Islet precursor cell (in vitro differentiated cells): ENCODE measurements around the gene CMTR1.

Experiments used
- DNase-seq: peaks from one replicate; pipeline ENCODE4 v3.0.0-alpha.2; 2018

Gene CMTR1

DNA sequence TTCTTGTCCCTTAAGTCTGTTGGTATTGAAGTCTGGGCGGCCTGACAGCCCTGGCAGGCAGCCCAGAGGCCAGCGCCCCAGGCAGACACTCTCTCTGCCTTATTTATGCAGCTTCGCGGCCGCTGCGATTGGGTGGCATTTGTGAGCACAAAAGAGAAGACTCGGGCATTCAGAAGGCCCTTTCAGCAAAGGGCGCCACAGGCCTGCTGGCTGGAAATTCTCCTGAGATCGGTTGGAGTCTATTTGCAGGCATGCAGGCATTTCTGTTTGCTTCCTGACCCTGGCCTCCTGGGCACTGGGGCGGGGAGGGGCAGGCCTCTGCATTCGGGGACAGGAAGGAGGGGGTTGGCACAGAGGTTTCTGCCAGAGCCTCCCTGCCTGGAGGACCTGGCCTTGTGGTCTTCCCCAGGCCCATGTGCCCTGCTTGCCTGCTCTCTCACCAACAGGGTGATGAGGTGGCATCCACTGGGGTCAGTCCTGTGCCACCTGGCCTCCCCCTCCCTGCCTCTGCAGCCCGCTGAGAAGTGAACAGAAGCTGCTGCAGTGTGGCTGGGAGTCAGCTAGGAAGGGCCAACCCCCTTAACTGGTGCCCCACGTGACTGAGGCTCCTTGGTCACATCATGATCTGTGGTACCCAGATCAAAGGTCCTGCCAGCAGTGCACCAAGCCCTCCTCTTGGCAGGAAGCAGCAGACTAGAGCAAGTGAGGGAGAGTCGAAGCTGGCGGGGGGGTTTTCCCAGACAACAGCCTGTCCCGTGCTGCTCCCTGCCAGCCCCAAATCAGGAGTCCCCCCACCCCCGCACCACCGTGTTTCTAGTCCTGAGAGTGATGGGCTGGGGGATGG, 83.3 kb downstream of the CMTR1 start:
- peak; percentile 57 for DNase-seq

DNA sequence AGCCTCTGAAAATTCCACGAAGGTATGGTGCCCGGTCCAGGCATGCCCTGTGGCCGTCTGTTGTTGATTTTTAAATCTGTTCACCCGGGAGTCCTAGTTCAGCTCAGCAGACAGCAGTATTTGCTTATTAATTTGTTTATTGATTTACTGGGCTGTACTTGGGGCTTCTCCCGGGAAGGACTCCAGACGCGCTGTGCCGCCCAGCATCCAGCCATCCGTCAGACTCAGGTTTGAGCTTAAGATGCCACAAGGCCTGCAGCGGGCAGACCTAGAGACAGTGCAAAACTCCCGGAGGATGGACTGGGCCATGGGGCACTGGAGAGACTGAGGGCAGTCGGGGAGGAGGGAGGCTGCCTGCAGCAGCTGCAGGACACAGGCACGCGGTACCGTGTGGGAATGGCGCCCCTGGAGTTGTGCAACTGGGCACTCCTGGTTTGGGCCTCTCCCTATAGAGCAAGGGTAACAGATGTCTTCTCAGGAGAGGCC, 83.9 kb downstream of the CMTR1 start:
- DNase-seq: peak; percentile 37

DNA sequence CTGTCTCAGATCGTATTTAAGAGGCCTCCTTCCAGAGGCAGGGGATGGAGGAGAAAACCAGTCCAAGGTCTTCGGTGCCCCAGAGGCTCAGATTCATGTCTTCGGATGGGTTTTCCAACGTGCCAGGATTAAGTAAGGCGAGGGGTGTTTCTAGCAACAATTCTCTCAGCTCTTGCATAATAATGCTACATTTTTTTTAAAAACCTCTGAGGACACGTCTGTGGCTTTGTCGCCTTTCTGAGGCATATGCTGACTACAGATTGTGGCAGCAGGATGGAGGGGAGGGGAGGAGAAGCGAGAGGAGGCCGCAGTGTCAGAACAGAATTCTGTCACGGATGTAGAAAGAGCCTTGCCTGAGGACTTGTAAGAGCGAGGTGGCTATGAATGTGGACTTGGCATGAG, 84.4 kb downstream of the CMTR1 start:
- DNase-seq: peak; percentile 36

DNA sequence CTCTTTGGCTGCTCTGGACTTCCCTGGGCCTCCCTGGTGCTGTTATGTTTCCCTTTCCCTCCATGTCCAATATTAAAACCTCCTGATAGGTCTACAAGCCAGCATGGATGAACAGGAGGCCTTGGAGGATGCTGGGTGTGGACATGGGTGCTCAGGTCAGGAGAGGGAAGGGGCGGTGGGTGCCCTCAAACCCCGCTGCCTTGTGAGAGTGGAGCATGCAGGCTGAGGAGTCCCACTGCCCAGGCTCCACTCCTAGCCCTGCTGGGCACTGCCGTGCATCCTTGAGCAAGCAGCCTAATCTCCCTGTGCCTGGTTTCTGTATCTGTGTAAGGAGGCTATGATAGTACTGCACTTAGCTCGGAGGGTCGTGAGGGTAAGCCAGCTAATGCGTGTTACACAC, 85.1 kb downstream of the CMTR1 start:
- peak; percentile 43 for DNase-seq

DNA sequence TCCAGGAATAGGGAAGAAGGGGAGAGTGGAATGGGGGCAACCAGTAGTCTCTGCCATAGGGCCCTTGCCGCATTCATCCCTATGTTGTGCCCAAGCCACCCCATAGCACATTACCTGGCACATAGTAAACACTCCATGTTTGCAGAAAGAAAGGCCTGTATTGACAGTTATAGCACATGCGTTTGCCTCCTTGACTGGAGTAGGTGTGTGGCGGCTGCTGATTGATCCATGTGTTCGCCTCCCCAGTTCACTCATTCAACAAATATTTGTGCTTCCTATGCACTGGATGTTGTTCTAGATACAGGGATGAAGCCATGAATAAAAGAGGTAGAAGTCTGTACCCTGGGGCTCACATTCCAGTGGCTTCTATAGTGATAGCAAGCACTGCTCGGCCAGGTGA, 86.4 kb downstream of the CMTR1 start:
- no peak for DNase-seq

DNA sequence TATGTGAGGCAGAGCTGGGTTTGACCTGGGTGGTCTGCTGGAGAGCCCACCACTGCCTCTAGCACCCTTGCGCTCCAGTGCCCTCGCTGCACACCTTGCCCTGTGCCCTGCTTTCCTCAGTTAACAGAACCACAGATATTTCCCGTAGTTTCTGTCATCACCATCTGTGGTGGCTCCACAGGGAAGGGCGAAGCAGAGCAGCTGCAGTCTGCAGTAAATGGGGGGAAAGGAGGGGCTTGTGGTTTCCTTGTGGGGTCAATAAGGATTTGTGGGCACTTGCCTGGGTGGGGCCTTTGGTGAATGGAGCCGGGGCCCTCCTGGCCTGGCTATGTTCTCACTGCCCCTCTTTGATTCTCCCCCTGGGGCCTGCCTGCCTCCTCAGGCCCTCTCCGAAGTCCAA, 87.9 kb downstream of the CMTR1 start:
- DNase-seq: no peak

DNA sequence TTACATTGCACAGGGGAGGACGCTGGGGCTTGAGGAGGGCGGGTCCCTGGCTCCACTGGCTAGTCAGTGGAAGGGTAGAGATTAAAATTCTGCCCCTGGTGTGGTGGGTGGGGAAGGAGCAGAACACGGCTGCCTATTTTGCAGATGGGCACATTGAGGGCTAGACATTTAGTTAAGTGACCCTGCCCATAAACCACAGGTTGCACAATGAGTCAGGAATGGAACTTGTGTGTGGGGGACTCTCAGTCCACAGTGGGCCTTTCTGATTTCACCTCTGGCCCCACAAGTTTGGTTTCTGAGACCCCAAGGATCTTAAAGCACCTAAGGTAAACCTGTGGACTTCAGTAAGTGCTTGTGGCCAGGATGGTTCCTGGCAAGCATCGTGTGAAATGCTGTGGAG, 88.7 kb downstream of the CMTR1 start:
- no peak for DNase-seq

DNA sequence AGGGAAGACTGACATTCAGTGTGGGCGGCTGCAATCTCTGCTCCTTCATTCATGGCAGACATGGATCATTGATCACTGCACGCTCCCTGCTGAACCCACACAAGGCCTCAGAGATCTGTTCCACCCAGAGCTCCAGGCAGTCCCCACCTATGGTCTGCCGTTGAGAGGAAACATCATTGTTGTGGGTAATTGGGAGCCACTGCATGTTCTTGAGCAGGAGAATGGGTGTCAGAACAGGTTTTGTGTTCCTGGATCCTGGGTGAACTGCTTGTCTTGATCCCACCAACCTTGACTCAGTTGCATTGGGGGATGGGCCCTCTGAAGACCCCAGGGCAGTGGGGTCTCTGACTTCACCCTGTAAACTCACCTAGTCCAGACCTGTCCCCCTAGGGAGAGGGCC, 89.8 kb downstream of the CMTR1 start:
- DNase-seq: no peak

DNA sequence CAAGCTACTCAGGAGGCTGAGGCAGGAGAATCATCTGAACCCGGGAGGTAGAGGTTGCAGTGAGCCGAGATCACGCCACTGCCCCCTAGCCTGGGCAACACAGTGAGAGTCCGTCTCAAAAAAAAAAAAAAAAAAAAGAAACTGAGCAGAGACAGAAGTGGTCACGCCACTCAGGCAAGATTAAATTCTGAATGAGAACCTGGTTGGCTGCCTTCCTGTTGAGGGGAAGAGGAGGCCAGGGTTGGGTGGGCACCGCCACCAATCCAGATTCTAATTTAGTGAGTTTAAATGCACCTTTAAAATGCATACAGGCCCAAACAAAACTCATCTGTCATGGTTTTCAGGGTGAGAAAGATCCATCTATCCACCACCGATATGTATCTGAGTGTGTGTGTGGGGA, 90.4 kb downstream of the CMTR1 start:
- no peak for DNase-seq

DNA sequence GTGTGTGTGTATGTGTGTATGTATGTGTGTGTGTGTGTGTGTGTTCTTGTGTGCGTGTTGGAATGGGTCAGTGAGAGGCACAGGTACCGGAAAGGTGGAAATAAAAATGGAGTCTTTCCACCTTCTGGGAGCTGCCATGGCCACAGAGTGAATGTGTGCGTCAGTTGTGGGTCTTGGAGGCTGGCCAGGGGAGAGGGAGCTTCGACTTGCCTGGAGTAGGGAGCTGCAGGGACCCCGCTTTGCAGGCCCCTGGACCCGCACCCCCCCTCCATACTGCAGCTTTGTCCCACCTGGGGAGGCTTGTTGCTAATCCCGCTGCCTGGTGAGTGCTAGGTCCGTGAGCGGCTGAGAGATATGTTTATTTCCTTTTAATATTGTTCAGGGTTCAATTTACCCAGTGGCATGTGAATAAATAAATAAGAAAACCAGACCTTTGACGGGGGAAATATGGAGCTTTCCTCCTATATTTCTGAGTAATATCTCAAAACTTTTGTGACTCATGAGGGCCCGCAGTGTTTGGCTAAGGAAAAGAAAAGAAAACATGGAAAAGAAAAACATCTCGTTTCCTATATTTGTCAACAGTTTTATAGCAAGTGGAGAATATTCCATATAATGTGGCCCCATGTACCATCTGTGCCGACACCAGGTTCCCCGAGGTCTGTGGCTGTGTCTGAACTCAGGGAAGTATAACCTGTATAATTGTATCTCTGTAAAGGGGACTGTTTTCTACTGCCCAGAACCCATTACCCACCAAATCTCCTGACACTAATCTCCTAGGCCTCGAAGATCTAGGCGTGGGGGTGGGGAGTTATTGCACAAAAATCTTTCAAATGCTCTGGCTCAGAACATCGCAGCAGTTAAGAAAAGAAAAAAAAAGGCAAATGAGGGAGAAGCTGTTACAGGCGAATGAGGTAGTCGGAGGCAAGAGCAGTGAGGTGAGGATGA, 91.3 kb downstream of the CMTR1 start:
- DNase-seq: no peak

DNA sequence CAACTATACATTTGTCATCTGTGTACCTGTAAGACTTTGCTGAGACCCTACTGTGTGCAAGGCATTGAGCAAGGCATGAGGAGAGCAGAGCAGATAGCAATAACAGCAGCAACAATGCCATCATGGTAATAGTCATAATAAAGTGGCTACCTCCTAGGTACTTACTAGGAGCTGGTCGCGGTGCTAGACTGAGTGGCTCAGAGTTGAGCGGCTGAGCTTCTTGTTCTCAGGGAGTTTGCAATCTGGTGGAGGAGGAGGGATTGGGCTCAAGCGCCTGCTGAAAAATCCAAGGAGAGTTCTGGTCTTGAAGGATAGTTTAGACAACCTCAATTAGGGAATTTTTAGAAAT, 91.9 kb downstream of the CMTR1 start:
- DNase-seq: no peak

DNA sequence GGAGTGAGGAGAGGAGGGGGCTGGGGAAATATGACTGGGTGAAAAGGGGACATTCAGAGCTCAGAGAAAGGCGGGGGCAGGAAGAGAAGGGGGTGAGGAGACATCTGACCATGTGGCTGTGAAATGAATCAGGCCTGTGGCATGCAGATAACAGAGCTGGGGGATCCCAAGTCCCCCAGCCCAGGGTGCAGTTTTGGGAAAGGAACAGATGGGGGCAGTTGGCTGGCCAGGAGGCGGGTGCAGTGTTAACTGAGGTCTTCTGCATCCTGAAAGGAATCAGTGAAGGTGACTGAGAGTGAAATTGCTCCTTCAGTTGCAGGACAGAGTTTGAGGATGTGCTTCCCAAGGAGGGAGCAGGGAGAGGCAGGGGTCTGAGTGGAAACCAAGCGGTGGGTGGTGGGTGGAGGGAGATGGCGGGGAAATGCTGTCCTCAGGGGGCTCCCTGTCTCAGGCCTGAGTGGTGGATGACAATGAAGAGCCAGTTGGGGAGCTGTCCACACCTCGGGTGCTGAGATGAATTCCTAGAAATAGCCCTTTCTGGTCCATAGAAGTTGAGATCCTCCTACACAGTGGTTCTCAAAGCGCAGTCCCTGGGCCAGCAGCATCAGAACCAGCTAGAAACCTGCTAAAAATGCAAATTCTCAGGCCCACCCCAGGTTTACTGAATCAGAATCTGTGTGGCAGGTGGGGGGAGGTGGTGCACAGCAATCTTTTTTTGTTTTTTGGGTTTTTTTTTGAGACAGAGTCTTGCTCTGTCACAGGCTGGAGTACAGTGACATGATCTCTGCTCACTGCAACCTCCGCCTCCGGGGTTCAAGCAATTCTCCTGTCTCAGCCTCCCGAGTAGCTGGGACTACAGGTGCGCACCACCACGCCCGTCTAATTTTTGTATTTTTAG, 92.7 kb downstream of the CMTR1 start:
- peak; percentile 72 for DNase-seq

DNA sequence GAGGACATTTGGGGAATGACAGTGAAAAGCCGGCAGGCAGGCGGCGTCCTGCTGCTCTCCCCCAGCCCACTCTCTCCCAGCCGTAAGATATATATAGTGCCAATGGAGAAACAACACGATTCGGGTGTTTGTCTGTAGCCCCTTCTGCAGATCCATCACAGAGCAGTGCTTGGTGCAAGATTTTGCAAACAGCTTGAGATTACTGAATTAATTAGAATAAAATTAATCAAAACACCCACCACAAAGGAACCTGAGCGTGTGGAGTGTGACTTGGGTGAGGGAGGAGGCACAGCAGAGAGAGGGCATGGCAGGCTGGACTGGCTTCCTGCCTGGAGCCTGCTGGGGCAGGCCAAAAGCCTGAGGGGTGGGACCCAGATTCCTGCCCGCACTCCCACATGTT, 95.5 kb downstream of the CMTR1 start:
- DNase-seq: no peak

DNA sequence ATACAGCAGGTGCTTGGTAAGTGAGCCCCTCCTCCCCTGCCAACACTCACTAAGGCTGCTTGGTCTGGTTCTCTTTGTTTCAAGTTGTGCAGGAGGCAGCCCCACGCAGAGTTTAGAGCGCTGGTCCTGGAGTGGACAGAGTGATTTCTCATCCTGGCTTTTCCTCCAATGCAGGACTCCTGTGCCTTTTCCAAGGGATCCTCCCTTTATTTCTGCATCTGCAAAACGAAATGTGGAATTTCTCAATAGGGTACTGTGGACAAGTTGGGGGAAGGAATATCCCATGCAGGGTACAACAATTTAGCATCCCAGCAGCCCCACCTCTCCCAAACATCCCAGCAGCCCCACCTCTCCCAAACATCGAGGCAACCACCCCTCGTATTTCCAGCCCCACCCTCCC, 97.3 kb downstream of the CMTR1 start:
- DNase-seq: no peak

DNA sequence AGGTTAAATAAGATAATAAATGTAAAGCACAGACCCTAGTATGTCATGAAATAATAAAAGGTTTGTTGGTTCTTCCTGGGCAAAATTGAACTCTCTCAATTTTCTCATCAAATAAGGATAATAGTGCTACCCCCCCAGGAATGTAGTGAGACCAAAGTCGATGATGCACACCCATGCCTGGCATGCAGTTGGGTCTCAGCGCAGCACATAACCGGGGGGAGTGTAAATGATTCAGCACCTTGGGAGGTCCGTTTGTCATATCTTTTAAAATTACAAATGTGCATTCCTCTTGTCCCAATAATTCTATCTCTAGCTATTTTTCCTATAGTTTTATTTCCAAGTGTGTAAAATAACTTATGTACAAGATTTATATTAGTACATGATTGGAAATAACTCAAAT, 98.0 kb downstream of the CMTR1 start:
- no peak for DNase-seq
